ENCODE data around the gene ATXN3.
A peak's percentile ranks its signal among the peaks of the same experiment; 100 is the strongest.

ATXN3 gene

DNA sequence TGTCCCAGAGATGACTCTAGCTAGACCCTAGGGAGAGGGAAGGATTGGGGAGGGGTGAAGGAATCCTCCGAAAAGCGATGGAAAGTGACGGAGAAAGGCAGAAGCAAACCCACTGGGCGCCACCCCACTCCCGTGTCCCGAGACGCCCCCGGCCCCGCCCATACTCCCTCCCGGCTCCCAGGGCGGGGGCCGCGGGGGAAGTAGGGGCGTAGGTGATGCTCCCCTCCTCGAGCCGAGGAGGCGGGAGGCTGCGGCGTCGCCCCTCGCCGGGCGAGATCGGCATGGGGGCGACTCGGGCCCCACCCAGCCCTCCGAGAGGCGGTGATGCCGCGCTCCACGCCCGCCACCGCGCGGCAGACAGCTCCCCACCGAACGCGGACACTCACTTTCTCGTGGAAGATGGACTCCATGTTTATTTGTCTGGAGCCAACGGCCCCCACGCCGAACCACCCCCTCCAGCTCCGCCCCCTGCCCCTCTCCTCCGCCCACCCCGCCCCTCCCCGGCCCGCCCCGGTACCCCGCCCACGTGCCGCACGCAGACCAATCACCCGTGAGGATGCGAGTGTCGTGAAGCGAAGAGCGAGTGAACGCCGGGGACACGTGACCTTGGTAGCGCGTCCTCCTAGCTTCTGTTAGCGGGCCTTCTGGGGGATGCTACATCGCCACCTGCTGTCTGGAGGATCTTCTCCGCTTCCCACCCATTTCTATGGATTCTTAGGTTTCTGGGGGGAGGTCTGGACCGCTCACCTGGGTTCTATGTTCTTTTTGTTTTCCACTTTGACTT is at the start of gene ATXN3:
Gene ATXN3 (minus strand): TSS at position 440 of the 784 bp plus-strand sequence. CDS start 30 bp downstream, at position 410.
- peak; percentile 99 for DNase-seq (ENCODE audit: low read depth, low spot score)
- Histone ChIP-seq H3K4me1 (ENCODE audit: control insufficient read depth, insufficient read depth, low read length) (0 out of 2 replicates have a peak, but pooled peaks cover 1% of the 10 kb centered on the region), H3K36me3 (ENCODE audit: control insufficient read depth, insufficient read depth, low read length) (no peaks in the 10 kb centered on the region), H3K27me3 (ENCODE audit: control insufficient read depth, insufficient read depth, low read length) (no peaks in the 10 kb centered on the region), H3K4me3 (ENCODE audit: low read length) (peak within 1 kb of the TSS; percentile 76), H3K9me3 (ENCODE audit: control insufficient read depth, insufficient read depth, low read length) (no peaks in the 10 kb centered on the region), H3K27ac (ENCODE audit: low read length) (no peak within 1 kb of the TSS)
- WGBS (ENCODE audit: insufficient coverage, insufficient read length): no CpG with 5 or more reads among the region's 66 CpGs

DNA sequence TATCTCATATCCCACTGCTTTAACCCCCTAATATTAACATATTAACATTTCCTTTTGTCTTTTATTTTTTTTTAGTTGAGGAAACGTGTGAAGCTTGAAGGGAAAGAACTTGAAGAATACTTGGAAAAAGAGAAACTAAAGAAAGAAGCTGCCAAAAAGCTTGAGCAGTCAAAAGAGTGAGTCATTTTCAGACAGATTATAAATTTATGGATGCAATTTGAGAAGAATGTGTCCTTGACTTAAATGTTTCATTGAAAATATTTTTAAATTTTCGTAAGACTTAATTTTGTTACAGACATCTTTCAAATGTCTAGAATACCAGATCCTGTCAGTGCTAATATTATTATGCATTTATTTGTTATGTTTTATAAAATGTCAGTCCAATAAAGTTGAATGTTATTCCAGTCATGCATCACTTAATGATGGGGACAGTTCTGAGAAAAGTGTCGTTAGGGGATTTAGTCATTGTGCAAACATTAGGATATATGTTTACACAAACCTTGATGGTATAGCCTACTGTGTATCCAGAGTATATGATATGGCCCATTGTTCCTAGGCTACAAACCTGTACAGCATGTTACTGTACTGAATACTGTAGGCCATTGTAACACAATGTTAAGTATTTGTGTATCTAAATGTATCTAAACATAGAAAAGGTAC is 48.0 kb upstream of the ATXN3 start:
- H3K36me3 ChIP-seq (ENCODE audit: control insufficient read depth, insufficient read depth, low read length): peaks cover 12% of the 10 kb centered on the region; the same call in 1 of the 2 replicates
- H3K27me3 ChIP-seq (ENCODE audit: control insufficient read depth, insufficient read depth, low read length): no peaks in the 10 kb centered on the region
- no CpG with 5 or more reads among the region's 3 CpGs for whole genome bisulfite sequencing (ENCODE audit: insufficient coverage, insufficient read length)
- no peak for DNase-seq (ENCODE audit: low read depth, low spot score)
- H3K4me3 ChIP-seq (ENCODE audit: low read length): no peak overlapping the region
- H3K9me3 ChIP-seq (ENCODE audit: control insufficient read depth, insufficient read depth, low read length): no peaks in the 10 kb centered on the region
- H3K4me1 ChIP-seq (ENCODE audit: control insufficient read depth, insufficient read depth, low read length): no peaks in the 10 kb centered on the region
- no peak overlapping the region for H3K27ac ChIP-seq (ENCODE audit: low read length)

DNA sequence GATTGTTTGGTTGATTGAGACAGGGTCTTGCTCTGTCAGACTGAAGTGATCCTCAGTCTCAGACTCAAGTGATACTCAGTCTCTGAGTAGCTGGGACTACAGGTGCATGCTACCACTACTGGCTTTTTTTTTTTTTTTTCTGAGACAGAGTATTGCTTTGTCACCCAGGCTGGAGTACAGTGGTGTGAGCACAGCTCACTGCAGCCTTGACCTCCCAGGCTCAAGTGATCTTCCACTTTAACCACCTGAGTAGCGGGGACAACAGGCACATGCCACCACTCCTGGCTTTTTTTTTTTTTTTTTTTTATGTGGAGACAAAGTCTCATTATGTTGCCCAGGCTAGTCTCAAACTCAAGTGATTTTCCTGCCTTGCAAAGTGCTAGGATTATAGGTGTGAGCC is 47.2 kb upstream of the ATXN3 start:
- WGBS (ENCODE audit: insufficient coverage, insufficient read length): no CpG with 5 or more reads among the region's 1 CpG
- Histone ChIP-seq H3K4me1 (ENCODE audit: control insufficient read depth, insufficient read depth, low read length) (no peaks in the 10 kb centered on the region), H3K4me3 (ENCODE audit: low read length) (no peak overlapping the region), H3K9me3 (ENCODE audit: control insufficient read depth, insufficient read depth, low read length) (no peaks in the 10 kb centered on the region), H3K27ac (ENCODE audit: low read length) (no peak overlapping the region), H3K27me3 (ENCODE audit: control insufficient read depth, insufficient read depth, low read length) (no peaks in the 10 kb centered on the region), H3K36me3 (ENCODE audit: control insufficient read depth, insufficient read depth, low read length) (peaks cover 9% of the 10 kb centered on the region; the same call in 1 of the 2 replicates)
- DNase-seq (ENCODE audit: low read depth, low spot score): no peak

DNA sequence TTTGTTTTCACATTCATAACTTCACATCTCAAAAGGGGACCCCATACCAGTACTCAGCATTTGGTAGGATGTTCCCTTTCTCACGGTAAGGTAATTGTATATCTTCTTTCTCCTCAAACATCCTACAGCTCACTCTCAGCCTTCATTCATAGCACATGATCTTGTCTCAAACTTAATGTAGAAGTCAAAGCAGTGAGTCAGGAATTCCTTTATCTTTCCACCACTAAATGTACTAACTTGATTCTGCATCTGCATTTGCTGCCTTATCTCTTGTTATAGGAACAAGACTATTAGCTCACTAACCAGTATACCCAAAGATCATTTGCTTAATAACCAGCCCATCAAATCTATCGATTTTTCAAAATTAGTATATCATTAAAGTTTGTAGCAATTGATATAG is 38.3 kb upstream of the ATXN3 start:
- 100% methylated on average over 1 of the region's 2 CpGs for WGBS (ENCODE audit: insufficient coverage, insufficient read length)
- Histone ChIP-seq H3K4me1 (ENCODE audit: control insufficient read depth, insufficient read depth, low read length) (no peaks in the 10 kb centered on the region), H3K27me3 (ENCODE audit: control insufficient read depth, insufficient read depth, low read length) (no peaks in the 10 kb centered on the region), H3K36me3 (ENCODE audit: control insufficient read depth, insufficient read depth, low read length) (peaks cover 15% of the 10 kb centered on the region; the same call in 1 of the 2 replicates), H3K9me3 (ENCODE audit: control insufficient read depth, insufficient read depth, low read length) (no peaks in the 10 kb centered on the region), H3K27ac (ENCODE audit: low read length) (no peak overlapping the region), H3K4me3 (ENCODE audit: low read length) (no peak overlapping the region)
- DNase-seq (ENCODE audit: low read depth, low spot score): no peak

DNA sequence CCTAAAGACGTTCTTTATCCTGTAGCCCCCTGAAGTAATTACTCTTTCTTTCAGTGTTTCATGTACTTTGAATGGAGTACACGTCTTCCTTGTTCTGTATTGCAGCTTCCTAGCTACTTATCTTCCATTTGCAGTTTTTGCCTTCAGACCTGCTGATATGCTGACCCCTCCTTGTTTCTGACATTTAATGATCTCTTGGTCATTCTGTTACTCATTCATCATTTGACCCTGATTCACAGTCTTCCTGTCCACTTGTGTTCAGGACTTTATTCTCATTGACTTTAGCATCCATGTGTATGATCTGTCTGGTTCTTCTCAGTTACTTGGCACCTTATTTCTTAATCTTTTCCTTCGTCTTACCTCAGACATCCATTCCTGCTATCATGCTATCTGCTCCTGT is 37.6 kb upstream of the ATXN3 start:
- Histone ChIP-seq H3K27me3 (ENCODE audit: control insufficient read depth, insufficient read depth, low read length) (no peaks in the 10 kb centered on the region), H3K27ac (ENCODE audit: low read length) (no peak overlapping the region), H3K9me3 (ENCODE audit: control insufficient read depth, insufficient read depth, low read length) (no peaks in the 10 kb centered on the region), H3K36me3 (ENCODE audit: control insufficient read depth, insufficient read depth, low read length) (peaks cover 15% of the 10 kb centered on the region; the same call in 1 of the 2 replicates), H3K4me1 (ENCODE audit: control insufficient read depth, insufficient read depth, low read length) (no peaks in the 10 kb centered on the region), H3K4me3 (ENCODE audit: low read length) (no peak overlapping the region)
- no CpG with 5 or more reads among the region's 3 CpGs for WGBS (ENCODE audit: insufficient coverage, insufficient read length)
- DNase-seq (ENCODE audit: low read depth, low spot score): no peak

DNA sequence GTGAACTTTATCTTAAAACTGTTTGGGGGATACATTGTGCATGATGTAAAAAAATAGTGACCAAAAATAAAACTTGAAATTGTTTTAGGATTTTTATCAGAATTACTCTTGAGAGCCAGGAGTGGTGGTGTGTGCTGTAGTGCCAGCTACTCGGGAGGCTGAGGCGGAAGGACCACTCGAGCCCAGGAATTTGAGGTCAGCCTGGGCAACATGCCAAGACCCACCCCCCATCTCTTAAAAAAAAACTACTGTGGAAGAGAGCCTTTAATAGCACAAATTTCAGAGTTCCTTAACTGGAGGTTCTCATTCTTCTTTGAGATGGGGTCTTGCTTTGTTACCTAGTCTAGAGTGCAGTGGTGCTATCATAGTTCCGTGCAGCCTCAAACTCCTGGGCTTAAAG is 36.9 kb upstream of the ATXN3 start:
- Histone ChIP-seq H3K36me3 (ENCODE audit: control insufficient read depth, insufficient read depth, low read length) (peaks cover 15% of the 10 kb centered on the region; the same call in 1 of the 2 replicates), H3K27me3 (ENCODE audit: control insufficient read depth, insufficient read depth, low read length) (no peaks in the 10 kb centered on the region), H3K27ac (ENCODE audit: low read length) (no peak overlapping the region), H3K4me1 (ENCODE audit: control insufficient read depth, insufficient read depth, low read length) (no peaks in the 10 kb centered on the region), H3K9me3 (ENCODE audit: control insufficient read depth, insufficient read depth, low read length) (no peaks in the 10 kb centered on the region), H3K4me3 (ENCODE audit: low read length) (no peak overlapping the region)
- no peak for DNase-seq (ENCODE audit: low read depth, low spot score)
- WGBS (ENCODE audit: insufficient coverage, insufficient read length): no CpG with 5 or more reads among the region's 4 CpGs

DNA sequence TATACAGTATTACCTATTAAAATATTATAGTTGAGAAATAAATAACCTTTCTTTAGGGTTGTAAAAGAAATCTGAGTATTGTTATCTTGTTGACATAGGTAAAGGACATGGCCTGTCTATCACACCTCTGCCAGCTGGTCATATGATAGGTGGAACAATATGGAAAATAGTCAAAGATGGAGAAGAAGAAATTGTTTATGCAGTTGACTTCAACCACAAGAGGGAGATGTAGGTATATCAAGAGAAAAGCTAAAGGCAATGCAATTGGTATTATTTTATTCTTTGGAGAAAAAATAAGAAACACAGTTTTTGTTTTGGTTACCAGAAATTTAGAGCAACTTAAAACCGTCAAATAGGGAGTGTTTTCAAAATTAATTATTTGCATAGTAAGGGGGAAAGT is 28.9 kb upstream of the ATXN3 start:
- H3K27ac ChIP-seq (ENCODE audit: low read length): no peak overlapping the region
- no peak for DNase-seq (ENCODE audit: low read depth, low spot score)
- H3K9me3 ChIP-seq (ENCODE audit: control insufficient read depth, insufficient read depth, low read length): no peaks in the 10 kb centered on the region
- H3K36me3 ChIP-seq (ENCODE audit: control insufficient read depth, insufficient read depth, low read length): peaks cover 5% of the 10 kb centered on the region; the same call in 1 of the 2 replicates
- H3K4me3 ChIP-seq (ENCODE audit: low read length): no peak overlapping the region
- H3K27me3 ChIP-seq (ENCODE audit: control insufficient read depth, insufficient read depth, low read length): no peaks in the 10 kb centered on the region
- H3K4me1 ChIP-seq (ENCODE audit: control insufficient read depth, insufficient read depth, low read length): no peaks in the 10 kb centered on the region
- WGBS (ENCODE audit: insufficient coverage, insufficient read length): no CpG with 5 or more reads among the region's 1 CpG

DNA sequence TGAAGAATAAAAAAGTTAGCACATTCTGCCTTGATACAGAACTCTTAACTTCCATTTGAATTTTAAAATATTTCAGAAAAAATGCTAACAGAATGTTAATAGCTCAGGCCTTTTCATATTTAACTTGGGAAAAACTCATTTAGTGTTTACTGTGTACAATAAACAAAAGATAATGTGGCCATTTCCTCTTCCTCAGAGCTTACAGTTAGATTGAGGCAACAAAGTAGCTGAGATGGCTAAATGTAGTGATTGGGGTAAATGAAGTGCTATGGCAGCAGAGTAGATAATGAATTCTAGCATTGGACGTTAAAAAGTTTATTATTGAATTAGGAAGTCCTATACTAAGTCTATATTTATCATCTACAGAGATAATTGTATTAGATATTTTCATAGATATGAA is 28.1 kb upstream of the ATXN3 start:
- H3K4me3 ChIP-seq (ENCODE audit: low read length): no peak overlapping the region
- H3K4me1 ChIP-seq (ENCODE audit: control insufficient read depth, insufficient read depth, low read length): no peaks in the 10 kb centered on the region
- WGBS (ENCODE audit: insufficient coverage, insufficient read length): no CpG with 5 or more reads among the region's 1 CpG
- H3K27ac ChIP-seq (ENCODE audit: low read length): no peak overlapping the region
- no peaks in the 10 kb centered on the region for H3K27me3 ChIP-seq (ENCODE audit: control insufficient read depth, insufficient read depth, low read length)
- DNase-seq (ENCODE audit: low read depth, low spot score): no peak
- no peaks in the 10 kb centered on the region for H3K9me3 ChIP-seq (ENCODE audit: control insufficient read depth, insufficient read depth, low read length)
- peaks cover 5% of the 10 kb centered on the region; the same call in 1 of the 2 replicates for H3K36me3 ChIP-seq (ENCODE audit: control insufficient read depth, insufficient read depth, low read length)

DNA sequence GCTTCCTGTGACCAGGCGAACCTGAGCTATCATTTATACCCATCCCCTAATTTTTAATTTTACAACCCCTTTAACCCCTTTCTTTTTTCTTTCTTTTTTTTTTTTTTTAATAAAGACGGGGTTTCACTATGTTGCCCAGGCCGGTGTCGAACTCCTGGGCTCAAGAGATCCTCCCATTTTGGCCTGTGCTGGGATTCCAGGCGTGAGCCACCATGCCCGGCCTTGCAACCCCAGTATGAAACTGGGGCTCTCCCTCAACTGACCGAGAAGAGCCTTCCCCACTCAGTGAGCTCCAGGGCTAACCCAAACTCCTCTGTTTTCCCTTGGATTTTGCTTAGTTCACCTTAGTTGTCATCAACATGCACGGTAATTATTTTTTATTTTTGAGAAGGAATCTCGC is 16.4 kb upstream of the ATXN3 start:
- Histone ChIP-seq H3K4me1 (ENCODE audit: control insufficient read depth, insufficient read depth, low read length) (0 out of 2 replicates have a peak, but pooled peaks cover 1% of the 10 kb centered on the region), H3K27ac (ENCODE audit: low read length) (no peak overlapping the region), H3K9me3 (ENCODE audit: control insufficient read depth, insufficient read depth, low read length) (no peaks in the 10 kb centered on the region), H3K27me3 (ENCODE audit: control insufficient read depth, insufficient read depth, low read length) (no peaks in the 10 kb centered on the region), H3K4me3 (ENCODE audit: low read length) (peak overlapping the region; percentile 98; the same call in 1 of the 2 replicates), H3K36me3 (ENCODE audit: control insufficient read depth, insufficient read depth, low read length) (peaks cover 6% of the 10 kb centered on the region; the same call in 1 of the 2 replicates)
- WGBS (ENCODE audit: insufficient coverage, insufficient read length): no CpG with 5 or more reads among the region's 9 CpGs
- DNase-seq (ENCODE audit: low read depth, low spot score): no peak

DNA sequence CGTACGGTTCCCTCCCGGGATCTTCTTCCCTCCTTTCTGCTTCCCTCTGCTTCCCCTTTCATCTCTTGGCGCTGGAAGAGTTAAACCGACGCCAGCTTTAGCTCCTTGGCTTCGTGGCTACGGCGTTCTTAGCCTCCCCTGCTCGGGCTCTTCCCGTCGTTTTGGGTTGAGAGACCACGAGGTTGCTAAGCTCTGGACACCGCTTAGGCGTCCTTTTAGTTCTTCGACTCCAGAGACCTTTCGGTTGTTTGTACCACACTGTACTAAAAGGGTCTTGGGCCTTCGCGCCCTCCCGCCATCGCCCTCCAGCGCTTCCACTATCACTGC is 15.9 kb upstream of the ATXN3 start:
- H3K27me3 ChIP-seq (ENCODE audit: control insufficient read depth, insufficient read depth, low read length): no peaks in the 10 kb centered on the region
- 0 out of 2 replicates have a peak, but pooled peaks cover 1% of the 10 kb centered on the region for H3K4me1 ChIP-seq (ENCODE audit: control insufficient read depth, insufficient read depth, low read length)
- H3K9me3 ChIP-seq (ENCODE audit: control insufficient read depth, insufficient read depth, low read length): no peaks in the 10 kb centered on the region
- H3K27ac ChIP-seq (ENCODE audit: low read length): no peak overlapping the region
- no CpG with 5 or more reads among the region's 22 CpGs for WGBS (ENCODE audit: insufficient coverage, insufficient read length)
- DNase-seq (ENCODE audit: low read depth, low spot score): no peak
- peak overlapping the region; percentile 98 for H3K4me3 ChIP-seq (ENCODE audit: low read length)
- H3K36me3 ChIP-seq (ENCODE audit: control insufficient read depth, insufficient read depth, low read length): peaks cover 6% of the 10 kb centered on the region; the same call in 1 of the 2 replicates
